AG10803 (cell line): ENCODE measurements around the gene HASPIN.

Experiments used
- DNase-seq: peaks from one replicate; pipeline ENCODE4 v3.0.0; 2010; ENCODE audit warnings: low read depth
- H3K4me3 ChIP-seq: 2 replicates; pipeline ENCODE4 v1.5.1; 2011; ENCODE audit warnings: mild to moderate bottlenecking, low read length, control low read depth
- CTCF ChIP-seq: conservative IDR thresholded peaks from 2 replicates; pipeline ENCODE4 v1.5.1; 2011; ENCODE audit warnings: mild to moderate bottlenecking, low read length, control low read depth, inconsistent platforms

The HASPIN gene

GRCh38 chr17:3750926-3751325 lies 27.2 kb downstream of the HASPIN start:
- no peak for TF ChIP-seq CTCF
- no peak for DNase-seq
- no peak overlapping the region for H3K4me3 ChIP-seq

- no peak for TF ChIP-seq CTCF
- no peak for DNase-seq
- no peak overlapping the region for H3K4me3 ChIP-seq
Measured at GRCh38 chr17:3751836-3752235, 28.1 kb downstream of the HASPIN start.

DNA sequence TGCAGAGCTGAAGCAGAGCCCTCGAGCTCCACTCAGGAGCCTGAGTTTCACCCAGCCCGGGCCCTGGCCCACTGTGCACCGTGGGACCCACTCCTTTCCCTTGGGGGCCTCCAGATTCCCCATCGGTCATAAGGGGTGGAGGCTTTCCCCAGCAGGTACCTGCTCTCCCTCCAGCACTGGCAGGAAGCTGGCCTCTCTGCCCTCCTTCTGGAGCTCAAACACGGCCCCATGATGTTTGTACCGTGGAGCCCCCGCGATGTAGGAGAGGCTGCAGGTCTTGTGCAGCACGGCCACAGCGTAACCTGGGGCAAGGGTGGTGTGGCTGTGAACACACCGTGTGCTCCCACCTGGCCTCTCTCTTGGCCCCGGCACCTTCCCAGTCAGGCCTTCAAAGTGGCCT lies 29.9 kb downstream of the HASPIN start:
- DNase-seq: no peak
- no peak for TF ChIP-seq CTCF

DNA sequence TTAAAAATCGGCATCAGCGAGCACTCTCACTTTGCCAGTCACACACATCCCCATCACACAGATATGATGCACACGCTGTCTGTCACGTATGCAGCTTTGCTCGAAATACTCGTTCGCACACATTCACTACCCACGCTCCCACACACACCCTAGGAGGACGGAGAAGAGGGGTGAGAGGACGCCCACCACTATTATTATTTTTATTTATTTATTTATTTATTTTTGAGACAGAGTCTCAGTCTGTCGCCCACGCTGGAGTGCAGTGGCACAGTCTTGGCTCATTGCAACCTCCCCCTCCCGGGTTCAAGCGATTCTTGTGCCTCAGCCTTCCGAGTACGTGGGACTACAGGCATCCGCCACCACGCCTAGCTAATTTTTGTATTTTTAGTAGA lies 30.4 kb downstream of the HASPIN start:
- H3K4me3 ChIP-seq: no peak overlapping the region
- no peak for TF ChIP-seq CTCF
- DNase-seq: no peak

More for the DNA sequence above, 29.9 kb downstream of the HASPIN start:
- H3K4me3 ChIP-seq: no peak overlapping the region

GRCh38 chr17:3754458-3755334 lies 31.0 kb downstream of the HASPIN start:
- TF ChIP-seq CTCF: no peak
- no peak overlapping the region for H3K4me3 ChIP-seq
- no peak for DNase-seq

- no peak overlapping the region for H3K4me3 ChIP-seq
- TF ChIP-seq CTCF: no peak
- no peak for DNase-seq
Measured at GRCh38 chr17:3755335-3756030, 31.8 kb downstream of the HASPIN start.
